Raji (cell line): Measurements from ENCODE around the gene ANO2.

ENCODE experiments used
- POLR2A ChIP-seq: IDR thresholded peaks from 2 replicates; pipeline ENCODE4 v1.6.1; 2011; ENCODE audit warnings: low read depth, low read length, control low read depth; ENCODE audit not compliant: insufficient read depth

The ANO2 gene

GRCh38 chr12:5889381-5890047 lies 55.5 kb downstream of the ANO2 start:
- TF ChIP-seq POLR2A = no peak

DNA sequence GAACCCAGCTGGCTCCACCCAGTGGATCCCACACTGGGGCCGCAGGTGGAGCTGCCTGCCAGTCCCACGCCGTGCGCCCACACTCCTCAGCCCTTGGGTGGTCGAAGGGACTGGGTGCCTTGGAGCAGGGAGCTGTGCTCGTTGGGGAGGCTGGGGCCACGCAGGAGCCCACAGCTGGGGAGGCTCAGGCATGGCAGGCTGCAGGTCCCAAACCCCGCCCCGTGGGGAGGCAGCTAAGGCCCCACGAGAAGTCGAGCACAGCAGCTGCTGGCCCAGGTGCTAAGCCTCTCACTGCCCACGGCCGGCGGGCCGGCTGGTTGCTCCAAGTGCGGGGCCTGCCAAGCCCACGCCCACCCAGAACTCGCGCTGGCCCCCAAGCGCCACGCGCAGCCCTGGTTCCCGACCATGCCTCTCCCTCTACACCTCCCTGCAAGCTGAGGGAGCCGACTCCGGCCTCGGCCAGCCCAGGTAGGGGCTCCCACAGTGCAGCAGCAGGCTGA lies 56.2 kb downstream of the ANO2 start:
- no peak for TF ChIP-seq POLR2A

GRCh38 chr12:5884866-5885265 lies 60.2 kb downstream of the ANO2 start:
- TF ChIP-seq POLR2A = no peak

- TF ChIP-seq POLR2A = no peak
These were observed 60.8 kb downstream of the ANO2 start for GRCh38 chr12:5884285-5884684.

DNA sequence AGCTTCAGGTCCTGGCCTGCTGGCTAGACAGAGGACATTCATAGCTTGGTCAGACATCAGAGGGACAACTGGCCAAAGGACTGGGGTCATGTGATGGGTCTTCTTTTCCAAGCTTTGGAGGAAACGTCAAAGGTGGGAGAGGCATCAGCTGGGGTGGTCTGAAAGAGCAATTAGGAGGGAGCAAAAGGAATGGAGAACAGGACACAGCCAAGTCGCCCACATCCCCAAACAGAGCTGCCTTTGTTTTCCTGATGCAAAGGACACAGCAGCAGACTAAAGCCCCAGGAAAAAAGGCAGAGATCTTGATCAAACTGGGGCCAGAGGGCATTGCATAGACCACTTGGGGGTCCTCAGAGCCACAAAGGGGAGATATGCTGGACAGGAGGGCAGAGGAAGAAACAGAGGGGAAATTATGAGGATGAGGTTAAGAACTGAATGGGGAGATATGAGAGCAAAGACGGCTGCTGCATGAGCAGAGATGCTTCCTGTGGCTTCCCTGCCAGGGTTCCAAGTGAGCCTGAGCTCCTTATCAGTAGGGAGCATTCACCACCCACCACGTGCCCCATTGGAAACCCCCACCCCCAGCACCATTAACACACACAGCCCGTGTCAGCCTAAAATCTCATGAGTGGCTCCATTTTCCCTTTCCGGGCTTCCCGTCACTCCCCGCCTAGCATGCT lies 62.4 kb downstream of the ANO2 start:
- no peak for TF ChIP-seq POLR2A

DNA sequence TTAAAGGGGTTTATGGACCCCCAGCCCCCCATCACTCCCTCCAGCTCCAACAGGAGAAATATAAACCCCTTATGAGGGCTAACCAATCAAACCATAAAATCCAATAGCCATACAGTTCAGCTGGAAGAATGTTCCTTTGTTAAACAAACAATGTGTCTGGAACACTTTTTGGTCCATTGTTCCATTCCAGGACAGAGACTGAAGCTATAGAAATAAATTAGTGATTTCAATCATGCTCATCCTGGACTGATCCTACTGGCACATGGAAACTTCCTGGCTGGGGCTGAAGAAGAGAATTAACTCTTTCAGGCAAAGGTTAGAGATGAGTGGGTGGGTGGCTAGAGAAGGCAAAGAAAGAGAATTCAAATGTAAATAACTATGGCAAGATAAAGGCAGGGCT lies 63.4 kb downstream of the ANO2 start:
- TF ChIP-seq POLR2A = no peak

DNA sequence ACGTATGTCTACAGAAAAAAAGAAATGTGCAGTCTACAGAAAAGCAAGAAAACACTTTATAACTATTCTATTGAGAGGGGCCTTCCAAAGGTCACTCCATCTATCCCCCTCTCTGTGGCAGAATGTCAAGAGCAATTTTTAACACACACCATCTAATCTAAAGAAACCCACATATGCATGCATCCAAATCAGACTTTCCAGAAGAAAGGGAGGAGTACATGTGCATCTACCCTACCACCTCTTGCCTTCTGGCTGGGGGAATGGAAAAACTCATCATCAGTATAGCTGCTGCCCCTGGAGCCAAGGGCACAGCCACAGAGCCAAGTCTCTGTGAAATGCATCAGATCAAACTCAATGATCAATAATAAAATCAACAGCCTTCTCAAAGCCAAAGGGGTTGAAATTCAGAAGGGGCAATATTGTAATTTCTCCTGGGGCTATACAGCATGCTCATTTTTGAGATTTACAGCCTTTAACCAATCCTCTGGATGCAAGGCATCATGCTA lies 63.9 kb downstream of the ANO2 start:
- no peak for TF ChIP-seq POLR2A

DNA sequence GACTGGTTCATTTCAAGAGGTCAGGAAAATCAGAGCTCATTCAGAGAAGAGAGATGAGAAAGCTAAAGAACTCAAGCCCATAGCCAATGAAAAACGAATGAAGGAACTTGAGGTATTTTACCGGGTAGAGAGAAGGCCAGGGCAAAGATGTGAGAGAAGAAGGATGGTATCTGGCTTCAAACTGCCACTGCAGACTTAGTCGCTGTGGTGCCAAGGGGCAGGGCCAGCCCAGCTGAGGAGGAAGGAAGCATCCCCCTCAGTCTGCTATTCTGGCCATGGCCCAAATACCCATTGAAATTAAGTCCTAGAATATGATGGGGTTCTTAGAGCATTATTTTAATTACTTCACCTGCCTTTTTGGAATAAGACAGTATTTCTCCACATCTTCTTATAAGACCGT lies 69.2 kb downstream of the ANO2 start:
- no peak for TF ChIP-seq POLR2A

- no peak for TF ChIP-seq POLR2A
These were observed 70.5 kb downstream of the ANO2 start for GRCh38 chr12:5874514-5874913.

DNA sequence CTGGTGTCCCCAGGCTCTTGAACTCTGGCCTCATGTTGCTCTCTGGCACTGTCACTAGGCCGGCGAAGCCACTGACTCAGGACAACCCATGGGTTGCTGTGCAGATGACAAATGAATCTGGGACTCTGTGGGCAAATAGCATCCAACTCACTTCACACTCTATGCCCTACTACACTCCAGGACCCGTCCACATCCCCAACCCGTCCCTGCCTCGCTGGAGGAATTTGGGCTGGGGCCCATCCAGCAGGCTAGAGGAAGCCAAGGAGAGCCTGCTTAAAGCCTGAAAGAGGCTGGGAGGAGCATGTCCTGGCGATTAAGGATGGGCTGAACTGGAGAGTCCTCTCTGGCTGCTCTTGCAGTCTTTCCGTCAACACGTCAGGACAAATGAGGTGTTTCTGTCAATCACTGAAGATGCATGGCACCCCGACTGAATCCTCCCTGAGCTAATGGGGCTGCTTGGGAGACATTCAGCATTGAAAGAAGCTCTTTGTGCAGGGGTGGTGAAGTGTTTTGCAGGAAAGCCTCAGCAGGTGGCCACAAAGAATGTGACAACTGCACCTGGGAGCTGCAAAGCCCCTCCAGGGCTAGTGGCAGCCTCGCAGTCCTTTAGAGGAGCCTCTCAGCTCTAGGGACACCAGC lies 71.7 kb downstream of the ANO2 start:
- no peak for TF ChIP-seq POLR2A

DNA sequence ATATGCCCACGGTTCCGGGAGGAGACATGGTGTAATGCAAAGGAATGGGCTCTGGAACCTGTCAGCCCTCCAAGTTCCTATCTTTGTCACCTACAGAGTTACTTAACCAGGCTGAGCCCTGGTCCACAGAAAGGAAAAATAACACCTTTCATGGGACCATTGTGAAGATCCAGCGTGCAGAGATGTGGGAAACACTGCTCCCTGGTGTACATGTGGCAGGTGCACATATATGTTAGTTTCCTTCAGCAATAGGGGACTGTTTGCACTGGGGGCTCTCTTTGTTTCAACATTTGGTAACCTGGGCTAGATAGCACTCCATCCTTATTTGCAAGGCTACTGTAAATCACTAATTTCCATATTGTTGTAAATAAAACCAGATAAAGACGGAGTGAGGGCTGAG lies 72.3 kb downstream of the ANO2 start:
- TF ChIP-seq POLR2A = no peak

- TF ChIP-seq POLR2A = no peak
These were observed 73.3 kb downstream of the ANO2 start for GRCh38 chr12:5871741-5872140.

- no peak for TF ChIP-seq POLR2A
These were observed 74.9 kb downstream of the ANO2 start for GRCh38 chr12:5870183-5870582.

DNA sequence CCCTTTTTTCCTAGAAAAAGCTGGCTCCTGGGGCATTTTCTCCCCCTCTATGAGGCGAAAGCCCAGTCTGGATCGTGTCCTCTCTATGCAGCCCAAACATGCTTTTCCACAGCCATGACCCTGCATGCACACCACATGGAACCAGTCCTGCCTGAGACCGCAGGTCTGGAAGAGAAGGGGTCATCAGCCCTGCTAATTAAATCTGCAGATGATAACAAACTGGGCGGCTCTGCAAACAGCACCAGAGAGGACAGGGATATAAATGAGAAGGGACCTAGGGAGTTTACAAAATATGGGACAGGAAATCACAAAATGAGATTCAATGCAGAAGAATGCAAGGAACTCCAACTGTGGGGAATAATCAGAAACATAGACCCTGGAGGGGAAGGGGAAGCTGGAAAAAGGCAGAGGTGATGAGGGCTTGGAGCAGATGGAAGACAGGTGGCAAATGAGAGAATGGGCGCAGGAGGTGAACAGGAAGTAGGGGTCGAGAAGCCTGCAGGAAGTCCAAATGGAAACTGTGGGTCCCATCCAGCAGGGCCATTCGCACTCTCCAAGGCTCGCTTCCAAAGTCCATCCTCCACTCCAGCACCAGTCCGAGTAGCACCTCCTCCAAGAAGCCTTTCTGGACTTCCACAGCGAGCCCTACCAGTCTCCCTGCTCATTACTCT lies 76.3 kb downstream of the ANO2 start:
- no peak for TF ChIP-seq POLR2A

- no peak for TF ChIP-seq POLR2A
These were observed 79.7 kb downstream of the ANO2 start for GRCh38 chr12:5865397-5865796.
